Omental fat pad (tissue), 4 donors: ENCODE measurements around the gene KCTD17. TPM values are rescaled to one million over a fixed set of nuclear protein-coding genes. Genes with fewer than 3 reads are reported as not detected.

Source experiments
- ATAC-seq: fragments of 150-250 bp; one replicate; pipeline ENCODE4 v1.9.1; 2016; ENCODE audit warnings: mild to moderate bottlenecking, moderate library complexity; ENCODE audit not compliant: low FRiP score
- DNase-seq: peaks from one replicate; pipeline ENCODE4 v3.0.0-alpha.2; 2019; ENCODE audit warnings: low spot score
- total RNA-seq, 4 donors: library from RNA; depleted of rRNA; stranded (reverse); fragments of >200 nt; gene quantifications; one replicate each; pipeline ENCODE4 v1.1.0, GENCODE V29; 2016
- TF ChIP-seq, protein P1 (sequence below), 3 donors: fragments of 450-650 bp; IDR thresholded peaks; one replicate each; pipeline ENCODE4 v1.5.1; 2016 to 2017; ENCODE audit warnings: antibody characterized with exemption in 3 of 3, mild to moderate bottlenecking in 3 of 3, moderate library complexity in 2 of 3

The KCTD17 gene
- total RNA-seq, 4 donors from 2014 or later = 6.2 to 17.3 (median 8.3) TPM

DNA sequence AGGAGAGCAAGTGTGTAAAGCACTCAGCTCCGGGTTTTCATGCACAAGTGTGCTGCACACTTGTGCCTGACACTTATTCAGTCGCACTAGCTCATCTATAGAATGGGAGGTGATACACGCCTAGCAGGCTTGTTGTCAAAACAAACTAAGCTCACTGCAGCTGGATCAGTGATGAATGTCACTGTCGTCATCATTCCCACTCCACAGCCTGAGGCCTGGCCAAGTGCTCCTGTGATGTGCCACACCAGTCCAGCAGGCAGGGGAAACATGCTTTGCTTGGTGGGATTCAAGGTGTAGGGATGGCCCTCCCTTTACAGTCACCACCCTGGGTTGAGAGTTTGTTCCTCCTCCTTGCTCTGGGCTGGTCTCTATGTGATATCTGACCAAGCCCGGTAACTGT is 25.2 kb upstream of the KCTD17 start:
- TF ChIP-seq, protein P1, sequence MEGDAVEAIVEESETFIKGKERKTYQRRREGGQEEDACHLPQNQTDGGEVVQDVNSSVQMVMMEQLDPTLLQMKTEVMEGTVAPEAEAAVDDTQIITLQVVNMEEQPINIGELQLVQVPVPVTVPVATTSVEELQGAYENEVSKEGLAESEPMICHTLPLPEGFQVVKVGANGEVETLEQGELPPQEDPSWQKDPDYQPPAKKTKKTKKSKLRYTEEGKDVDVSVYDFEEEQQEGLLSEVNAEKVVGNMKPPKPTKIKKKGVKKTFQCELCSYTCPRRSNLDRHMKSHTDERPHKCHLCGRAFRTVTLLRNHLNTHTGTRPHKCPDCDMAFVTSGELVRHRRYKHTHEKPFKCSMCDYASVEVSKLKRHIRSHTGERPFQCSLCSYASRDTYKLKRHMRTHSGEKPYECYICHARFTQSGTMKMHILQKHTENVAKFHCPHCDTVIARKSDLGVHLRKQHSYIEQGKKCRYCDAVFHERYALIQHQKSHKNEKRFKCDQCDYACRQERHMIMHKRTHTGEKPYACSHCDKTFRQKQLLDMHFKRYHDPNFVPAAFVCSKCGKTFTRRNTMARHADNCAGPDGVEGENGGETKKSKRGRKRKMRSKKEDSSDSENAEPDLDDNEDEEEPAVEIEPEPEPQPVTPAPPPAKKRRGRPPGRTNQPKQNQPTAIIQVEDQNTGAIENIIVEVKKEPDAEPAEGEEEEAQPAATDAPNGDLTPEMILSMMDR (IDR thresholded peaks at IDR 0.05) = no peak
- no peak for DNase-seq
- no peak for ATAC-seq

GRCh38 chr22:37027556-37027955 is 24.0 kb upstream of the KCTD17 start:
- TF ChIP-seq, protein P1 (IDR thresholded peaks at IDR 0.05) = no peak
- no peak for DNase-seq
- no peak for ATAC-seq

GRCh38 chr22:37028692-37029674 is 22.6 kb upstream of the KCTD17 start:
- DNase-seq = no peak
- ATAC-seq = no peak
- TF ChIP-seq, protein P1 (IDR thresholded peaks at IDR 0.05) = no peak

- DNase-seq = no peak
- TF ChIP-seq, protein P1 (IDR thresholded peaks at IDR 0.05) = no peak
- ATAC-seq = no peak
Measured at GRCh38 chr22:37030560-37031281, 20.8 kb upstream of the KCTD17 start.

DNA sequence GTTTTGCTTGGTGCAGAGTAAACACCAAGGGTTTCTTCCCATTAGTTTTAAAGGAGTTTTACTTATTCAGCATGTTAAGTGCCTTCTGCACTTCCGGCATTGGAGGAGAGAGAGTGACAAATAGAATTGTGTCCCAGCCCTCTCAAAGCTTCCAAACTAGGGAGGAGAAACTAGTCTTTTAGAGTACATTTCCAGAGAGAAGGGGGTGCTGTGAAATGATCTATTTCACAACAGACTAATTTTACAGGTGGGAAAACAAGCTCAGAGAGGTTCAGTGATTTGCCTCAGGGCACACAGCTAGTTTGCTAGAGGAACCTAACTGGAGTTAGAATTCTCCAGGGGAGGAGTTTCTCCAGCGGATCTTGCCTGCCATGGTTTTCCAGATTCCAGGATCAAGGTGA is 19.4 kb upstream of the KCTD17 start:
- TF ChIP-seq, protein P1 (IDR thresholded peaks at IDR 0.05) = no peak
- no peak for DNase-seq
- ATAC-seq = no peak

DNA sequence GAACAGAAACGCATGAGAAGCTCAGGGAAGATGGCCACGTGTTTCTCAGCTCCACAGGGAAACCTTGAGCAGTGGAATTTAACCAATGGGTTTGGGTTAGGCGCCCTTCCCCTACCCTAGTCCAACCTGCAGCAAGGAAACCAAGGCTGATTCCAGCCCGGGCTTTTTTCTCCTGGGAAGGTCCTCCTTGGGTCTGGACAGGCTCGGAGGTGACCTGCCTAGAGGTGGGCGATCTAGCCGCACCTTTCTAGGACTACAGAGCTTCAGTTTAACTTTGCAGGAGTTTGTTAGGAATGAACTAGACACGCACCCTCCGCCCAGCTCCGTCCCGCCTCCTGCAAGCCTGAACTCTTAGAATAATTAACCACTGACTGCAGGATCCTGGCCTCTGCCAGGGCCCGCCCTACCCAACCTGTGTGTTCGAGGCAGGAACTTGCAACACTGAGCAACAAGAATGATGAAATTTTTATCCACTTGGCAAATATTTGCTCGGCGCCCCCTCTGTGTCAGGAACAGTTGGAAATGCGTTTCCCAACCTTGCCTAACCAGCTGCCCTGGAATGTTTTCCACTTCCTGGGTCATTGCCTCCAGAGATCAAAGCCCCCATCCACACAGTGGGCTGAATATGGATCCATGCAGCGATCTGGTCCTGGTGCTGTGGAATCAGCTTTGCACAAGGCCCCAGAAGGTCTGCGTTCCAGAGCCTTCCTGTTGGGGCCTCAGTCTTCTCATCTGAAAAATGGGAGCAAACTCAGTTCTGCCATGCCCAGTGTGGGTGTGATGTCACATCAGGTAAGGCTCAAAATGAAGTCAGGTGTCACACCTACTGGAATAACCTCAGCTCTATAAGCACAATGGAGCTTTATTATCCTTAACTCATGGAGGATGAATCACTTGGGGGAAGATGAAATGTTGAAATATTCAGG is 18.7 kb upstream of the KCTD17 start:
- peak; percentile 92 for ATAC-seq
- TF ChIP-seq, protein P1 (IDR thresholded peaks at IDR 0.05) = no peak
- DNase-seq = no peak
